Kidney tubule cell (primary cell): ENCODE measurements around the gene PPDPF.

ENCODE experiments used
- DNase-seq: peaks from one replicate; pipeline ENCODE4 v3.0.0-alpha.2; 2018; ENCODE audit warnings: low spot score

The PPDPF gene

GRCh38 chr20:63538204-63539091 lies 17.9 kb downstream of the PPDPF start:
- peak; percentile 35 for DNase-seq

- no peak for DNase-seq
Observed at GRCh38 chr20:63539092-63539430, 18.5 kb downstream of the PPDPF start.

GRCh38 chr20:63539441-63540370 lies 19.1 kb downstream of the PPDPF start:
- DNase-seq = no peak

GRCh38 chr20:63540417-63541186 lies 20.0 kb downstream of the PPDPF start:
- DNase-seq = peak; percentile 56

- DNase-seq = no peak
Observed at GRCh38 chr20:63541371-63541770, 20.8 kb downstream of the PPDPF start.

GRCh38 chr20:63542031-63542559 lies 21.5 kb downstream of the PPDPF start:
- no peak for DNase-seq

GRCh38 chr20:63542696-63543095 lies 22.1 kb downstream of the PPDPF start:
- DNase-seq = no peak

- no peak for DNase-seq
Observed at GRCh38 chr20:63543131-63543530, 22.6 kb downstream of the PPDPF start.

- DNase-seq = no peak
Observed at GRCh38 chr20:63543733-63544132, 23.2 kb downstream of the PPDPF start.

GRCh38 chr20:63544241-63544957 lies 23.8 kb downstream of the PPDPF start:
- no peak for DNase-seq

GRCh38 chr20:63544958-63545516 lies 24.5 kb downstream of the PPDPF start:
- DNase-seq = peak; percentile 86

- no peak for DNase-seq
Observed at GRCh38 chr20:63545814-63546213, 25.2 kb downstream of the PPDPF start.

GRCh38 chr20:63546256-63546955 lies 25.8 kb downstream of the PPDPF start:
- DNase-seq = no peak

GRCh38 chr20:63546956-63547724 lies 26.6 kb downstream of the PPDPF start:
- no peak for DNase-seq

GRCh38 chr20:63547725-63548480 lies 27.3 kb downstream of the PPDPF start, which contains the start of gene SRMS:
Gene SRMS (minus strand): TSS chr20:63547749. CDS start chr20:63547463, 286 bp downstream.
- no peak for DNase-seq

- DNase-seq = no peak
Observed at GRCh38 chr20:63548542-63548941, 28.0 kb downstream of the PPDPF start.

- DNase-seq = no peak
Observed at GRCh38 chr20:63549019-63549418, 28.5 kb downstream of the PPDPF start.

GRCh38 chr20:63549679-63550282 lies 29.2 kb downstream of the PPDPF start:
- no peak for DNase-seq
